Activated T-helper 2 cell treated with anti-CD3 and anti-CD28 coated beads, Interferon-gamma antibody, Interleukin-2, Interleukin-4, amounts not matched to agents 10 μg/mL and 5 μg/mL and 100 μg/mL, durations not matched to agents 14 hours and 24 hours and 36 hours (primary cell): Measurements from ENCODE around the gene FARS2. TPM values are rescaled to one million over a fixed set of nuclear protein-coding genes. Genes with fewer than 3 reads are reported as not detected.

Experiments used
- DNase-seq: peaks from one replicate; pipeline ENCODE4 v3.0.0; 2021; ENCODE audit warnings: low spot score
- H3K27ac Mint-ChIP-seq: one replicate; pipeline ENCODE4 v1.8.0; 2021; ENCODE audit warnings: mixed read lengths
- H3K27me3 Mint-ChIP-seq: one replicate; pipeline ENCODE4 v1.8.0; 2021; ENCODE audit warnings: low read depth, mixed read lengths
- H3K36me3 Mint-ChIP-seq: one replicate; pipeline ENCODE4 v1.8.0; 2021; ENCODE audit warnings: low read depth, mixed read lengths
- H3K4me1 Mint-ChIP-seq: one replicate; pipeline ENCODE4 v1.8.0; 2021; ENCODE audit warnings: low read depth, mixed read lengths
- H3K4me3 Mint-ChIP-seq: one replicate; pipeline ENCODE4 v1.8.0; 2021; ENCODE audit warnings: low read depth, mild to moderate bottlenecking, moderate library complexity, mixed read lengths
- H3K9me3 Mint-ChIP-seq: one replicate; pipeline ENCODE4 v1.8.0; 2021; ENCODE audit warnings: mixed read lengths
- intact Hi-C: fragments of 100-400 bp; cut with micrococcal nuclease; formaldehyde crosslinking; loops from one replicate; pipeline ENCODE4 v1.15.1; 2023
- total RNA-seq: library from RNA; stranded (reverse); gene quantifications from 2 replicates; pipeline ENCODE4 v1.2.3, GENCODE V29; 2022

Gene FARS2
- total RNA-seq, 1 donor from 2014 or later, result 19.7 TPM

GRCh38 chr6:5706124-5707033, 445.1 kb downstream of the FARS2 start:
- DNase-seq, result no peak
- peaks cover 2% of the 10 kb centered on the region for H3K36me3 Mint-ChIP-seq
- H3K4me1 Mint-ChIP-seq, result peaks cover 19% of the 10 kb centered on the region
- intact Hi-C loops, result no loop called here
- H3K27me3 Mint-ChIP-seq, result no peaks in the 10 kb centered on the region
- H3K9me3 Mint-ChIP-seq, result no peaks in the 10 kb centered on the region
- no peak overlapping the region for H3K4me3 Mint-ChIP-seq
- no peak overlapping the region for H3K27ac Mint-ChIP-seq

- no peak overlapping the region for H3K4me3 Mint-ChIP-seq
- peaks cover 19% of the 10 kb centered on the region for H3K4me1 Mint-ChIP-seq
- no peaks in the 10 kb centered on the region for H3K27me3 Mint-ChIP-seq
- H3K27ac Mint-ChIP-seq, result no peak overlapping the region
- peaks cover 2% of the 10 kb centered on the region for H3K36me3 Mint-ChIP-seq
- intact Hi-C loops, result no loop called here
- no peaks in the 10 kb centered on the region for H3K9me3 Mint-ChIP-seq
- DNase-seq, result no peak
Observed at GRCh38 chr6:5707281-5708045, 446.1 kb downstream of the FARS2 start.

- Mint-ChIP-seq H3K36me3 (peaks cover 2% of the 10 kb centered on the region), H3K4me3 (no peak overlapping the region), H3K4me1 (peaks cover 16% of the 10 kb centered on the region), H3K27ac (no peak overlapping the region), H3K27me3 (no peaks in the 10 kb centered on the region), H3K9me3 (peaks cover 3% of the 10 kb centered on the region)
- intact Hi-C loops, result no loop called here
- DNase-seq, result no peak
Observed at GRCh38 chr6:5710516-5710915, 449.2 kb downstream of the FARS2 start.

- intact Hi-C loops, result no loop called here
- Mint-ChIP-seq H3K4me3 (no peak overlapping the region), H3K36me3 (peaks cover 3% of the 10 kb centered on the region), H3K27me3 (no peaks in the 10 kb centered on the region), H3K4me1 (peaks cover 11% of the 10 kb centered on the region), H3K9me3 (peaks cover 7% of the 10 kb centered on the region), H3K27ac (no peak overlapping the region)
- no peak for DNase-seq
Observed at GRCh38 chr6:5710936-5711335, 449.6 kb downstream of the FARS2 start.

- Mint-ChIP-seq H3K4me3 (no peak overlapping the region), H3K36me3 (peaks cover 4% of the 10 kb centered on the region), H3K27ac (no peak overlapping the region), H3K4me1 (no peaks in the 10 kb centered on the region), H3K9me3 (peaks cover 21% of the 10 kb centered on the region), H3K27me3 (no peaks in the 10 kb centered on the region)
- DNase-seq, result no peak
- intact Hi-C loops, result no loop called here
Observed at GRCh38 chr6:5712349-5713215, 451.3 kb downstream of the FARS2 start.

GRCh38 chr6:5713519-5713918, 452.2 kb downstream of the FARS2 start:
- intact Hi-C loops, result no loop called here

GRCh38 chr6:5718231-5718947, 457.1 kb downstream of the FARS2 start:
- Mint-ChIP-seq H3K27ac (no peak overlapping the region), H3K27me3 (no peaks in the 10 kb centered on the region), H3K4me1 (peaks cover 1% of the 10 kb centered on the region), H3K36me3 (peaks cover 4% of the 10 kb centered on the region), H3K4me3 (no peak overlapping the region), H3K9me3 (peaks cover 21% of the 10 kb centered on the region)
- DNase-seq, result no peak
- intact Hi-C loops, result no loop called here

More at GRCh38 chr6:5713519-5713918, 452.2 kb downstream of the FARS2 start:
- Mint-ChIP-seq H3K4me1 (no peaks in the 10 kb centered on the region), H3K27ac (no peak overlapping the region), H3K4me3 (no peak overlapping the region), H3K36me3 (peaks cover 4% of the 10 kb centered on the region), H3K27me3 (no peaks in the 10 kb centered on the region), H3K9me3 (peaks cover 21% of the 10 kb centered on the region)
- DNase-seq, result no peak

- Mint-ChIP-seq H3K9me3 (no peaks in the 10 kb centered on the region), H3K4me3 (peak overlapping the region; percentile 32), H3K27me3 (no peaks in the 10 kb centered on the region), H3K4me1 (peaks cover 11% of the 10 kb centered on the region), H3K27ac (peak overlapping the region; percentile 40), H3K36me3 (no peaks in the 10 kb centered on the region)
- intact Hi-C loops, result no loop called here
- no peak for DNase-seq
Observed at GRCh38 chr6:5723841-5724691, 462.8 kb downstream of the FARS2 start.

- intact Hi-C loops, result no loop called here
- Mint-ChIP-seq H3K9me3 (no peaks in the 10 kb centered on the region), H3K36me3 (no peaks in the 10 kb centered on the region), H3K27me3 (no peaks in the 10 kb centered on the region), H3K27ac (no peak overlapping the region), H3K4me3 (no peak overlapping the region), H3K4me1 (peaks cover 11% of the 10 kb centered on the region)
- DNase-seq, result no peak
Observed at GRCh38 chr6:5724911-5725310, 463.6 kb downstream of the FARS2 start.

GRCh38 chr6:5726976-5727718, 465.8 kb downstream of the FARS2 start:
- no peaks in the 10 kb centered on the region for H3K36me3 Mint-ChIP-seq
- no peak for DNase-seq
- H3K27me3 Mint-ChIP-seq, result no peaks in the 10 kb centered on the region
- no peaks in the 10 kb centered on the region for H3K9me3 Mint-ChIP-seq
- intact Hi-C loops, result no loop called here
- H3K4me3 Mint-ChIP-seq, result no peak overlapping the region
- H3K27ac Mint-ChIP-seq, result no peak overlapping the region
- H3K4me1 Mint-ChIP-seq, result peaks cover 11% of the 10 kb centered on the region
